ENCODE measurements around the gene OR4E1.
"Not testable (repeated sequence)": the region's sequence is repeated elsewhere in the genome, so short reads cannot be mapped to it uniquely, and the experiment has no call there.

OR4E1 gene

GRCh38 chr14:21673718-21674117 lies at the start of gene OR4E1:
Gene OR4E1 (minus strand): TSS chr14:21673818. CDS start chr14:21670935, 2,883 bp downstream.
- DNase-seq: no peak

- no peak for DNase-seq
These were observed 47.9 kb upstream of the OR4E1 start for GRCh38 chr14:21721504-21721903.

DNA sequence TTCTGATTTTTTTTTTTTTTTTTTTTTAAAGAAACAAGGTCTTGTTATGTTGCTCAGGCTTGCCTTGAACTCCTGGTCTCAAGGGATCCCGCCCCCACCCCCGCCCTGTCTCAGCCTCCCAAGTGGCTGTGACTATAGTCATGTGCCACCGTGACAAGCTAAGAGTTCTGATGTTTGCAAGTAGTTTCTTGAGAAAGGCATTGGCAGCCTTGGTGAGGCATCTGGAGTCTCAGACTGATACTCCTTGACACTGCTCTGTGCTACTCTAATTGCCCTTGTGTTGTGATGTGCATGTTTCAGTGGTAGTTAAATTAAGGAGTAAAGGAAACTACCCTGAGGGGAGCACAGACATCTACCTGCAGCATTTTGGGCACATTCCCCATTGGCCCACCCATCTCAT lies 46.2 kb upstream of the OR4E1 start:
- DNase-seq: no peak

GRCh38 chr14:21714318-21714929 lies 40.8 kb upstream of the OR4E1 start:
- no peak for DNase-seq

- no peak for DNase-seq
These were observed 38.4 kb upstream of the OR4E1 start for GRCh38 chr14:21712036-21712435.

- DNase-seq: no peak
These were observed 37.8 kb upstream of the OR4E1 start for GRCh38 chr14:21711360-21711961.

DNA sequence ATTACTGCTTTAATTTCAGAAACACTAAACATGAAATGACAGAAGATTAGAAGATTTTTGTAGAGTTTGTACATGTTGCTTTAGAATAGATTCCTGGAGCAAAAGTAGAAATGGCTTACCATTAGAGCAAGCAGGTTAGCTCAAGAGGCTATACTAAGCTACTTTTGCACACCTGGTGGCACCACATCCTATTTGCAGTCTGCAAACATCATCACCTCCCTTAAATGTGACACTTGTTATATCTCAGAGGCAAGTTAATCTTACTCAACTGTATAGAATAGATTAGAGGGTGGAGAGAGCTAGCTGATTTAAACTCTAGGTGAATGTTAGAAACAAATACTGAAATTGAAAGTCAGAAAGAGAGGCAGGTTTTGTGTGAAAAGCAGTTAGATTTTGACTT lies 30.7 kb upstream of the OR4E1 start:
- DNase-seq: no peak

DNA sequence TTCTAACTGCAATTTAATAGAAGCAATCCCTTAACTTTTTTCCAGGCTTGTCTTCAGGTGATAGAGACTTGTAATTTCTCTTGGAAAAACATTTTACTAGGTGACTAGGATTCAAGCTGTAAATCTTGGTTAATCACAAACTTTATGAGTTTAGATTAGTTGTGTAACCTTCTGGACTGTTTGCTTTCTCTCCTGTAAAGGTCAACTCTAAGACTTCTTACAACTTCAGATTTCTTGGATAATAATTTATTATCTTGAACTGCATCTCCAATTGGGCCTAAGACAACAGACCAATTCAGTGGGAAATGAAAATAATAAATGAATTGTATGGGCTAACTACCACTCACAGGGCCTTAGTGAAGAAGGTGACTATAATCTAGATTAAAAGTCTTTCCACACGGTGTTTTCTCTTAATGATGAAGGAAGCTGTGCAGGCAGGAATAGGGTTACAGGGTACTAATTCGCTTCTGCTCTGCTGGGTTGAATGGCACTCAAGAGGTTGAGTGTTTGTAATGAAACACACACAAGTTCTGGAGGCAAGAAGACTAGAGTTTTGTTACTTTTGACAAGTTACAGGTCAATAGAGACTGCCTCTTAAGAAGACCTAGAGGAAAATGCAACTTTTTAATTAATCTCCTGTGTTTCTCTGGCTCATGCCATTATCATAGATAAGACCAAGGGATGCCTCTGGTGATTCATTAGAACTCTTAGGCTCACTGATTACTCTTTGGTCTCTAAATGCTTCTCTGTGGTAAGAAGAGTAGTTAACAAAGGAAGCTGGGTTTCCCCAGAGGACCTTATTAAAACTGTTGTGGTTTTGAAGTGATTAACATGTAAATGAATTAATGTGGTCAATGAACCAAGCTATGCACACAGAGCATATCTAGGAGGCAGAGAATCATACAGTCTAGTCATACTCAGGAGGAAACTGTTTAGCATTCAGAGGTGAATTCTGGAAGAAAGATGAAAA lies 30.0 kb upstream of the OR4E1 start:
- DNase-seq: no peak

DNA sequence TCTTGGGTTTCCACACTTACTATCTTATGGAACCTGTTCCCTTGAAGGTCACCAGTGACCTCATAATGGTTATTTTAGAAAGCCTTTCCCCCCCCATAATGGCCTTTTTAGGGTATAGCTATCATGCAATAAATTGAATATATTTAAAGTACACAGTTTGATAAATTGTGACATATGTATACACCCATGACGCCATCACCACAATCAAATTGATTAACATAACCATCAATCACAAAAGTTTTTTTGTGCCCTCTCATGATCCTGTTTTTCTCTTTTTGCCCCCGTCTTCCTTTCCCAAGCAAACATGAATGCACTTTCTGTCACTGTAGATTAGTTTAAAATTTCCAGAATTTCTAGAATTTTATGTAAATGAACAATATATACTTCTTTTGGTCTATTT lies 28.7 kb upstream of the OR4E1 start:
- DNase-seq: no peak

DNA sequence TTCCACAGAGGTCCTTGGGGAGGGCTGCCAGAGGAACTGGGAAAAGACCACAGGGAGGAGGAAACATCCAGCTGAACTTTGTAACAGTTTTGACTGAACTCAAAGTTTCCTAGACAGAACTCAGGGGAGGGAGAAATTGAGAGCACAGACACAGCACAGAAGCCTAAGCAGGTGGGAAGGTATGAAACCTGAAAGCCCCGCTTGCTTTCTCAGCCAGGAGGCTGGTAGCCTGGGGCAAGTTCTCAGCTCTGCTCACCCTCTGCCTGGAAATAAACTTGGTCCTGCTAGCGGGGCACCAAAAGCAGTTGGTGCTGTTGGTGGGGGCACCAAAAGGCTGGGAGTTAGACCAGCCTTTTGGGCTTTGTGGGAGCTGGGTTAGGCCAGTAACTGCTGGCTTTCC lies 25.9 kb upstream of the OR4E1 start:
- no peak for DNase-seq

GRCh38 chr14:21698538-21698937 lies 24.9 kb upstream of the OR4E1 start:
- DNase-seq: not testable (repeated sequence)

DNA sequence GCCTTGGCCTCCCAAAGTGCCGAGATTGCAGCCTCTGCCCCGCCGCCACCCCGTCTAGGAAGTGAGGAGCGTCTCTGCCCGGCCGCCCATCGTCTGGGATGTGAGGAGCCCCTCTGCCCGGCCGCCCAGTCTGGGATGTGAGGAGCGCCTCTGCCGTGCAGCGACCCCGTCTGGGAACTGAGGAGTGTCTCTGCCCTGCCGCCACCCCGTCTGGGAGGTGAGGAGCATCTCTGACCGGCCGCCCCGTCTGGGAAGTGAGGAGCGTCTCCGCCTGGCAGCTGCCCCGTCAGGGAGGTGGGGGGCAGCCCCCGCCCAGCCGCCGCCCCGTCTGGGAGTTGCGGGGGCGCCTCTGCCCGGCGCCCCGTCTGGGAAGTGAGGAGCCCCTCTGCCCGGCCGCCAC lies 24.0 kb upstream of the OR4E1 start:
- not testable (repeated sequence) for DNase-seq

GRCh38 chr14:21694425-21694824 lies 20.8 kb upstream of the OR4E1 start:
- DNase-seq: no peak

DNA sequence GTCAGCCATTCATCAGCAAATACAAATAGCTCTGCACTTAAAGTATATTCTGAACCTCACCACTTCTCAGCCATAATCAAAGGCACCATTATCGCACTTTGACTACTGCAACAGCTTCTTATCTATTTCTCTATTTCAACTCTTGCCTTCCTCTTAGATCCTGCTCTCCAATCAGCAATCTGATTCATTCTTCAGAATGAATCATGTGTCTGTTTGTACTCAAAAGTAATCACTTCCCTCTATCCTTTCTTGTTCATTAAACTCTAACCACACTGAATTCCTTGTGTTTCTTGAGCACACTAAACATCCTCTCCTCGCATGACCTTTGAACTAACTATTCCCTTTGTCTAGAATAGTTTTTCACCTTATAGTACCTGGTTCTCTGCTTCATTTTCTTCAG lies 12.8 kb upstream of the OR4E1 start:
- DNase-seq: no peak

DNA sequence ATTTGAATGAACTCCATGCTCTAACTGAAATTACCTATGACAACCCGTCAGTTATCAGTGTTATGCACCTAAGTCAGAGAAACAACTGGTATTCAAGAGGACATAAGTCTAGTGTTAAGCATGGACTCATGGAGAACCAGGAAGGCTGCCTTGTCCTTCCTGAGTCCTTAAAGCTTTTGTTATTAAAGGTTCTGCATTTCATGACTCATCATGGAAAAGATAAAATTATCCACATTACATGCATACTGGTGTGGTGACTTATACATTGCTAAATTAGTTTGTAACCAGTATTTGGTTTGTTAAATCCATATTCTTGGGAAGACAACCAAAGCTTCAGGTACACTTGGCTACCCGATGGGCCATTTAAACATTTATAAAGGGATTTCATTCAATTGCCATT lies 6.5 kb upstream of the OR4E1 start:
- DNase-seq: no peak

DNA sequence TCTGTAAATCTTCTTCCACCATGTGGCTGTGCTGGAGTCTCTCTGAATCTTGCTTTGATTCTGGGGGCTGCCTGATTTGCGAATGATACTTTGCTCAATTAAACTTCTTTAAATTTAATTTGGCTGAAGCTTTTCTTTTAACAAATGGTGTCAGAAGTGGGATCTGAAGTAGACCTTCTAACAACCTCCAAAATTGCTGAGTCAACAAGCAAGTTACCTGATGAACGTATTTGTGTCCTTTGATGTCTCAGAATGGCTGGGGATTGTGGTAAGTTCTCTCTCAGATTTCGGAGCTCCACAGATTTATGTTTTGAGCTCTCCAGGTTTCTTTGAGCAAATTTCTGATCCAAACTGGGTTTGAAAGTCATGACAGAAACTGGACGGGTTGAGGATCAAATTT lies 1.9 kb upstream of the OR4E1 start:
- no peak for DNase-seq

GRCh38 chr14:21672116-21672515 lies 1.5 kb downstream of the OR4E1 start:
- no peak for DNase-seq

DNA sequence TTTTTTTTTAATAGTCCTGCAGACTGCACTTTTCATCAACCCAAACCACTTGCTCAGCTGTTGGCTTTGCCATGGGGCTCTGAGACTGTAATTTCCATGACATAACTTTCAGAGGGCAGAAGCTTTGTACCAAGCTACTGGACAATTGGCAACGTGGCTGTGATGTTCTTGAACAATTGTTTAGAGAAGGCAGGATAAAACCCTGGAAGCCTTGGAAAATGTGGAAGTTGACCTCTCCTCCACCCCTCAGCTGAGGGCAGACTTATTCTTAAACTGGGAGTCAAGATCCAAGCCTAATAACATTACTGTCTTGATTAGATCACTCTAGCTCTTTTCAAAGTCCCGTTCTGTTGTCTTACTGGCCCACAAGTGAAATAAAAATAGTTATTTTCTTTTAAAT lies 2.2 kb downstream of the OR4E1 start:
- no peak for DNase-seq

GRCh38 chr14:21669284-21669683 lies 4.3 kb downstream of the OR4E1 start:
- DNase-seq: no peak

DNA sequence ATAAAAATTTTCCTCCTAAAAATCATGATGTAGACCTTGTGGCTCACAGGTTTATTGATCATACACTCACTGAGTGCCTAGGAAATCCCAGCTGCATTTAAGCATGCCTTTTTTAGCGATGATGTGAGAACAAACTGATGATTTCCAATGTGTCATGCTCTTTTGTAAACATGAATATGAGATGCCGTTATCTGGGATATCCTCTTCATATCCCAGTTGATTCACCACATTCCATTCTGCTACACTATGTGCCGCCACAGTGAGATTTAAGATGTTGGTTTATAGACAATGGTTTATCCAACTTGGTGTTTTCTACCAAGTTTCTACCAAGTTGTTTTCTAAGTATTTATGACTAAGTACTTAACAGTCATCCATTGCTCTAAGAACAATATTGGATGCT lies 5.2 kb downstream of the OR4E1 start:
- DNase-seq: no peak

GRCh38 chr14:21656980-21657379 lies 16.6 kb downstream of the OR4E1 start:
- DNase-seq: no peak

DNA sequence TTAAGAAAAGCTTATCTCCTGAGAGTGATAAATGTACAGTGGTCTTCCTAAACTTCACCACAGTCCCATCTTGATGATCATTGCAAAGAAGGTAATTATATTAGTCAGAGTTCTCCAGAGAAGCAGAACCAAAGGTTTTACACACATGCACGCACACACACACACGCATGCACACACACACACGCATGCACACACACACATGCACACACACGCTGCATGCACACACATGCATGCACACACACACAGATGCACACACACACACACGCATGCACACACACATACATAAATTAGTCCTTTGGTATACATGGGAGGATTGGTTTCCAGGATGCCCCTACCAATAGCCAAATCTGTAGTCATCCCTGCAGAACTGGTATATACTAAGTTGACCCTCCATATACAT lies 19.4 kb downstream of the OR4E1 start:
- DNase-seq: no peak

- no peak for DNase-seq
These were observed 20.2 kb downstream of the OR4E1 start, which contains the start of gene OR4E2 for GRCh38 chr14:21653331-21653885. Gene OR4E2 (plus strand): TSS chr14:21653835. CDS start chr14:21665083, 11,248 bp downstream.
